ENCODE data around the gene RNF113B.

Gene RNF113B

DNA sequence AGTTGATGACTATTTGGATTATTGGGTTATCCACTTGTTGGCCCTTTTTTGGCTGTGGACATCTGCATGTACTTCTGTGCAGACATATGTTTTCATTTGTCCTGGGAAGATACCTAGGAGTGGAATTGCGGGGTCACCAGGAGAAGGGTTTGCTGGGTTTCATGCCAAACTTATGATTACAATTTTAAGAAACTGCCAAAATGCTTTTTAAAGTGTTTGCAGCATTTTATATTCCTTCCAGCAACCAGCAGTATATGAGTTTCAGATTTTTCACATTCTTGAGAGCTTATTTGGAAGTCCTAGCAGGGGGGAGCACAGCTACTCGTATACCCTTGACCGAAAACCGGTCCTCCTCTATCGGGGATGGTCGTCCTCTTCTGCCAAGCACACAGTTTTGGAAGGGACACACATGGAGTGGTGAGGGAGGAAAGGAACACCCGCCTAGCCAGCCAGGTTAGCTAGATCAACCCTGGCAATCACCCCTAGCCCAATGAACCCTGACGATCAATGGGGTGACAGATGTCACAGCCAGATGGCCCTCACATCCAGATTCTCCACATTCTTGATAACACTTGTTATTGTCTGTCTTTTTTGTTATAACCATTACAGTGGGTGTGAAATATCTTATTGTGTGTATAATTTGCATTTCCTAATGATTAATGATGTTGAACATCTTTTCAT is 26.7 kb upstream of the RNF113B start:
- DNase-seq: no peak

DNA sequence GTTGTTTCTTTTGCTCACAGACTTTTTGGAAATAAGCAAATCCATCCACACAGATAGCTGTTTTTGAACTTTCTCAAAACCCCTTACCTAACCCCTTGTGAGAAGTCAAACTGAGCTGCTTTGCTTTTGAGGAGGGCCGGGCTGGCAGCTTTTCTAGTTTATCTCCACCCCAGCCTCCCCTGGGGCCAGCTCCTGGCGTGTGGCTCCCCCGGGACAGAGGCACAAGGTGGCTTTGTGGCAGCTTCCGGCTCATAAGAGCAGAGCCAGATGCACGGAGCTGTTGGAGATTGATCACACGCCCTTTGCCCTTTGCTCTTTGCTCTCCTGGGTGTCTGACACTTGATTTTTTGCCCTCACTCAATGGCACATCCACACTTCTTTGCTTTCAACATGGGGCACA is 24.9 kb upstream of the RNF113B start:
- no peak for DNase-seq

DNA sequence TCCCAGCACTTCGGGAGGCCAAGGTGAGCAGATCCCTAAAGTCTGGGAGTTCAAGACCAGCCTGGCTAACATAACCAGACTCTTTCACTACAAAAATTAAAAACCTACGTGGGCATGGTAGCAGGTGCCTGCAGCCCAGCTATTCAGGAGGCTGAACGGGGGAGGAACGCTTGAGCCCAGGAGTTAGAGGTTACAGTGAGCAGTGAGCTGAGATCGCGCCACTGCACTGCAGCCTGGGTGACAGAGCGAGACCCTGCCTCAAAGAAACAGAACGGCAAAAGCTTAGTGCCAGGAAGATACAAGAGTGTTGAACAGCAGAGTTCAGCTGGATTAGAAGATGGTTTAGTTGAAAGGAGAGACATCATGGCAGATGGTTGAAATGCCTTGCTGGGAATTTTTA is 24.1 kb upstream of the RNF113B start:
- no peak for DNase-seq

DNA sequence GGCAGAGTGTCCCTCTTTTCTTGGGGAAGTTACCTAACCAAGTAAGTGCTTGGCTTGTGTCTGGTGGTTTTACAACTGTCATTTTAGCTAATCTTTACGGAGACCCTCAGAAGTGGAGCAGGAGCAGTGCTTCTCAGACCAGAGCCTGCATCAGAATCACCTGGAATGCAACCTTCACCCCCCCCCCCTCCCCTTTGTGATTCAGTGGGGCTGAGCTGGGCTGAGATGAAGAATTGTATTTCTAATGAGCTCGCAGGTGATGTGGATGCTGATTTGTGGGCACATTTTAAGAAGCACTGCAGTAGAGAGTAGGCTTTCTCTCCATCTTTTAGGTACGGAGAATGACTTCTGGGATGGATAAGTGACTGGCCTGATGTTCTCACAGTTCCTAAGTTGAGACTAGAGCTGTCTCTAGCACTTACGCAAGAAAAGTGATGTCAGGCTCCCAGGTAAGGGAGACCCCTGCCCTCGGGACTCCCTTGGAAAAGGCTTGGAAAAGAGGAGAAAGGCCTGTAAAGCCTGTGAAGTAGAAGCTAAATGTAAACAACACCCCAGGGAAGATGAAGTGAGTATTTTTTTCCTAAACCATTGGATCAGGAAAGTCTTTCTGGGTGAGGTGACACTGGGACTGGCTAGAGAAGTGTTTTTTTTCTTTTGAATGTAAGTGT is 23.3 kb upstream of the RNF113B start:
- DNase-seq: no peak

DNA sequence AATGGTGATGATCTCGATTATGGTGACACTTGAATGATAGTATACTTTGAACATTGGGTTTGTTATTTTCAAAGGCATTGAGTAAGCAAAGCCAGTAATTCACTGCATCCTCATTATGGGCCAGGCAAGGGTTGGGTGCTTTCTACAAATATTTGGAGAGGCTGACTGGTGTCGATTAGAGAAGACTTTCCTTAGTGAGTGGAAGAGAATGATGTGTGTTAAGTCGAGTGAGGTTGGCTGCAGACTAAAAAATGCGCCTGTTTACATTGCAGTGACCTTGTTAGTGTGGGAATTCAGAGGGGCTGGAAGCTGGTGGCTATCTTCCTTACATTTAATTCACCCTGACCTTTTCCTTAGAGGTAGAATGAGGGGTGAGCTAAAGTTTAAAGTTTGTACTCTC is 22.4 kb upstream of the RNF113B start:
- DNase-seq: no peak

DNA sequence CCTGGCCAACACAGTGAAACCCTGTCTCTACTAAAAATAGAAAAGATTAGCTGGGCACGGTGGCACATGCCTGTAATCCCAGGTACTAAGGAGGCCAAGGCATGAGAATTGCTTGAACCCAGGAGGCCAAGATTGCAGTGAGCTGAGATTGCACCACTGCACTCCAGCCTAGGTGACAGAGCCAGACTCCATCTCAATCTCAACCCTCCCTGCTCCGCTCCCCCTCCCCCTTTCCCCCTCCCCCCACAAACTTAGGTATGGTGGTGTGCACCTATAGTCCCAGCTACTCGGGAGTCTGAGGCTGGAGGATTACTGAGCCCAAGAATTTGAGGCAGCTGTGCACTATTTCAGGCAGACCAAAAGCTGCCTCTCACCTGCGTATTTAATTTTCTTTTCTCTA is 21.6 kb upstream of the RNF113B start:
- DNase-seq: no peak

DNA sequence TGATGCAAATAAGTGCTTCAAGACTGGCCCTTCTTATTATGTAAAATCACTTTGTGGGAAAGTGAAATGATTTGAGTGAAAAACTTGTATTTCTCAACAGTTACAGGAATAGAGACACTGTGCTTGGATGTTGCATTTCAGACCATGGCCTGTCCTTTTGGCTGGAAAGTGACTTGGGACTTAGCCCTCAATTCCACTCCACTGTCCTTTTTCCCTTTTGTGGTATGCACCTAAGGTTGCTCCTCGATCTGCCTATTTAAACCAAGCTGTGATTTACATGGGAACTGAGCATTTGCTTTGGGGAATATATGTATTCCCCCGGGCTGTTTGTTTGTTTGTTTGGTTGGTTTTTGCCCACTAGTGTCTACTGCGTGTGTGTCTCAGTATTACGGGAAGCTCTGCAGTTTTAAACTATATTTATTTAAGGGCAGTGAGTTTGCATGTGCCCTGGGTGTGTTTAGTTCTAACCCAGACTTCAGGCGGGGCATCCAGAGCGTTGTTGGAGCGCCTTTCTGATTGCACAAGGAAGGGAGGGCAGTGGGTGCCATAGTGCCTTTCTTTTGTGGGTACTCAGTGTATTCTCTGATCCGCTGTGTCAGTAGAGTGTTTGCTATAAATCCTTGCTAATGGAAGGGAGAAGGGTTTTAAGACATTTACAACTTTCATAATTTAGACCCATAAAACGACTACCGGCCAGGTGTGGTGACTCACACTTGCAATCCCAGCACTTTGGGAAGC is 18.2 kb upstream of the RNF113B start:
- no peak for DNase-seq

DNA sequence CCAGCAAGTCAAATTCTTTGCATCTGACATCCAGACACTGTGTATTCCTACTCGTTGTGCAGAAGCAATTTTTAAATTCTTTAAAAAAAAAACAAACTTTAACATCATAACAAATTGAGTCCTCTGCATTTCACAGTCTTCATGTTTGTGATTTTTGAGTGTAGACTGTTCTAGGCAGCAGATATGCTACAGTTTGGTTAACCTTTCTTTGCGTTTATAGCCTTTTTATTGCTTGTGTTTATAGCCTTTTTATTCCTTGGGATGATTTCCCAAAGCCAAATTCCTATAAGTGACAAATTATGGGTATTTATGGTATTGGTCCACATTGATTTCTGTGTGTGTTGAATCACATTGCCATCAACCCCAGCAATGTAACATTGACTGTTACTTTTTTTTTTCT is 14.9 kb upstream of the RNF113B start:
- no peak for DNase-seq

DNA sequence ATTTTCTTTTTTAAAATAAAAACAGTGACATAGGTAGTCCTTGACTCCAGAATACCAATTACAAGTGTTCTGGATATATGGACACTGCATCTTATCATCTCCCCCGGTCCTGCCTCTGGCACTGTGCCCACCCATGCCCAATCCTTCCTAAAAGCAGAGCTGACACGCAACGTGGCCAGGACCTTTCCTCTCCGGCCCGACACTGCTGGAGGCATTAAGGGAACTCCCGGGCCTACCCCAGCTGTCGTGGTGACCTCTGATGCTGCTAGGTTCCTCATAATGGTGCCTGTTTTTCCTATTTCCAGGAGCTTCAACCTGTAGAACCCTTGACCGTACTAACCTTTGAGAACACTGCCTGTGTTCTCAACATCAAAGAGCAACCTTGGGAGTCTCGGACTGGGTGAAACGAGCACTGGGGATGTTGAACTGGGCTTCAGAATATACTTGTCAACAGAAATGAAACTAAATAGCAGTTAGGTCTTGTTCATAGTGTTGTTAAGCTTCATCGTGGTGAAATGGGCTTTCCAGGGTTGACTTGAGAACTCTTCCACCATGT is 13.9 kb upstream of the RNF113B start:
- DNase-seq: no peak

DNA sequence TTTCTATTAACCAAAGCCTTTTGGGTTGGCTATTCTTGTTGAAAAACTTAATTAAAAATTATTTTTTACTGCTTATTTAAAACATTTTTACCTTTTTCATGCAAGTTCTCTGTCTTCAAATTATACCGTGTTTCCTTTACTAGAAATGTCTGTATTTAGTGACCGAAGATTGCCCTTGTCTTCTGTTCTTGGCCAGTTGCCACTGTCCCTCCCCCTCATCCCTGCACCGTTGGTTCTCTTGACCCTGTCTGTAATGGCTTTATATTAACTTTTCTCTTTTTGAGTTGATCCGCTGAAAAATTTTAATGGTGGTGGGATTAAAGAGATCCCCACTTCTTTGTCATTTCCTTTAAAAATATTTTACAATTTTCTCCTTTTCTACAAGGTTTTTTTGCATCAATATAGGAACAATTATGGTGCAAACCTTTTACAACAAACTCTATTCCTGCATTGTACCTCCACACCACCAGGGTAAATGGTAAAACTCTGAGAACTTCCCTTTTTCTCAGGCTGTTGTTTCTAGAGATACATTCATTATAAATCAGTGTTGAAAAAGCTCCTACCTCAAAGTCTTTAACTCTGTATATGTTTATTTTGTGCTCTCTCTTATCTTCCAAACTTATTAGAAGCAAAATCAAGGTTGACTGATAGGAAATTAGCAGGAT is 12.9 kb upstream of the RNF113B start:
- DNase-seq: no peak

DNA sequence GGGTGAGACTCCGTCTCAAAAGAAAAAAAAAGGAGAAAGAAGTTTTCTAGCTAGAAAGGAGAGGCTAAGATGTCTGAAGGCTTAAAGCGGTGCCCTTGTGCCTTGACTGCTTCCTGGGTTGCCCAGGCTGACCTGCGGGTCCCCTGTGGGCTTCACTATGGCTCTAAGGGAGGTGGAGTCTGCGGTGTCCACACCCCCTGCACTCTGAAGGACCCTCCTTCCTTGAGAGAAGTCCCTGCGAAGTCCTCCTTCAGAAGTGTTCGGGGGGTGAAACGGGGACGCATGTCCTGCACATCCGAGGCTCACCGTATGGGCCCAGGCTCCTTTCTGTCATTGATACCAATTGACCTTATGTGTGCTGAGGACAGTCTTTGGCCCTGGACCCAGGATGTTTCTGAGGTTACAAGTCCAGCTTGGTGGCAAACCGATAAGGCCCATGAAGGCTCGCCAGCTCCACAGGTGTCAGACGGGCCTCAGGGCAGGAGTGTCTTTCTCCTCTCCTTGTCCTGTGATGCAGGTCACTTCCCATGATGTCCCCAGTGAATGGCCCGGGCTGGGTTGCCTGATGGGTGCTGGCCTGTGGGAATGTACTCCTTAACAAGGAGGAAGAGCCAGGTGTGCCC is 11.6 kb upstream of the RNF113B start:
- DNase-seq: no peak

DNA sequence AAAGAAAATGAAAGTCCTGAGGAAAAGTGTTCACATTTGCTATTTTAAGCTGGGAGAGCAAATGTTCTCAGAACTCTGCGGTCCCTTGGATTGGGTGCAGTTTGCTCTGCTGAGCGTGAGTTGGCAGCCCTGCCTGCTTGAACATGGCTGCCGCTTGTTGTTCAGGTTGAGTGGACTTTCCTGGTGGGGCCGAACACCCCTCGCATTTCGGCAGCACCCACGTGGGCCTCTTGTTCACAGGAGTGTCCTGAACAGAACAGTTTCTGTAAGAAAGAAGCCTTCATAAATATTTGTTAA is 10.8 kb upstream of the RNF113B start:
- no peak for DNase-seq

DNA sequence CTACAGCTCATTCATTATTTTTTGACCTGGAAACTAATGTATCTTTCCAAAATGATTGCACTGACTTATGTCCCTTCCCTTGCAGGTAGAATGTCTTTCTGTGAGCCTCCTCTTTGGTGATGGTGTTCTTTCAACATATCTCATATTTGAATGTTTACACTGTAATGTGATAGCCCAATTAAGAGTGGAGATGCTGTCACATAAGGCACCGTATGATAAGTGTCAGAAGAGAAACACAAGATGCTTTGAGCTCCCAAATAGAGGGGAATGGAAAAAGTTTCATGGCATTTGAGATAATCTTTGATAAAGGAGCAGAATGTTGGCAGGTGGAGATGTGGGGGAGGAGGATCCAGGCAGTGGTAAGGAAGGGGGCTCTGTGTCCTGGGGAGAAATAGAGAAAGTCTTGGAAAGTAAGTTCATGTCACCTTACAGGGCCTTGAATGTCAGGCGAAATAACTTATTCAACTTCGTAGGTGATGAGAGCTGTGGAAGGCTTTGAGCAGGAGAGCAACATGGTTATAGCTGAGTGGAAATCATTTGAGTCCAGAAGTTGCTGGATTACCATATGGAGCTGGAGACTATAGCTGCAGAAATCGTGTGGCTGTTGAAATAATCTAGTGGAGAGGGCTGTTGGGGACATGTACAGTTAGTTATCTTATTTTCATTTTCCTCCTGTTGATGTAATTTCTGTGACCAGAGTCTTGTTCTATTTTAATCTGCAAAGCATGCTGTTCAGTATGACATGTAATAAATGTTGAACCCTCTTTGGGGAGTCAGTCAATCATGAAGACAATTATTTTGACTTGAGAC is 10.3 kb upstream of the RNF113B start:
- DNase-seq: no peak

DNA sequence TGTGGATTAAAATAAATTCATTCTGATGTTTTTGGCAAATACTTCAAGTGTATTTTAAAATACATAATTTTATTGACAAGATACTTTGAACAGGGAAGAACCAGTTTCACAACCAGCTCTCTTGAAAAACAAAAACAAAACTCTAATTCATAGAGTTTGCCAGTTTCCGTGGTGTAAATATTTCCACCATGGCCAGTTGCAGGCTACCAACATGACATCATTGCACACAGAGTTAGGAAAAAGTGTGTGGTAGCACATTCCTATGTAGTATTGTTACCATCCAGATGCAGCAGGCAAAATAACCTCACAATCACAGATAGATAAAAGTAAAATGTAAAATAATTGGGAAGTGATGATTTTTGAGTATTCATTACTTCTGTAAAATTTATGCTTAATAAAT is 7.7 kb upstream of the RNF113B start:
- DNase-seq: no peak

DNA sequence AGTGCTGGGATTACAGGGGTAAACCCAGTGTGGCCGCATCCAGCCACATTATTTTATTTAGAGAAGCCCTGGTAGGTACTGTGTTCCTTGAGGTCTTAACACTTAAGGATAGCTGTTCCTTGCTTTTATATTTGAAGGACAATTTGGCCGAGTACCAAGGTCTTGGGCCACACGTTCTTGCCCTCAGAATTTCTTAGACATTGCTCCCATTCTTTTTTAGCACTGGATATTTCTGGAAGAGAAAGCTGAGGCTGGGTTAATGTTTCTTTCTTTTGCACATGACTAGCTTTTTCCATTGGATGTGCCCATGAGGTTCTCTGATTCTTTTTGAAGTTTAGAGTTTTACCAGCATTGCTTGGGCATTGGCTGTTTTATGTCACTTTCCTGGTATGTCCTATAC is 5.5 kb upstream of the RNF113B start:
- DNase-seq: no peak

DNA sequence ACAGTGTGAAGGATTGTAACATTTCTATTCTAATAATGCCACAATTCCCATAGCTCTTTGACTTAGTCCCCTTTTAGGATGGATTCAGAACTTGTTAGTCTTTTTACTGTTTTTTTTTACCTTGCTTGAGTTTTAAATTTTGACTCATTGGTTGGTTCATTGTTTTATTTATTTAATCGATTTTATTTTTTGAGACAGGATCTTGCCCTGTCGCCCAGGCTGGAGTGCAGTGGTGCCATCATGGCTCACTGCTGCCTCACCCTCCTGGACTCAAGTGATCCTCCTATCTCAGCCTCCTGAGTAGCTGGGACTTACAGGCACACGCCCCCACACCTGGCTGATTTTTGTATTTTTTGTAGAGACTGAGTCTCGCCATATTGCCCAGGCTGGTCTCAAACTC is 5.1 kb upstream of the RNF113B start:
- DNase-seq: no peak

DNA sequence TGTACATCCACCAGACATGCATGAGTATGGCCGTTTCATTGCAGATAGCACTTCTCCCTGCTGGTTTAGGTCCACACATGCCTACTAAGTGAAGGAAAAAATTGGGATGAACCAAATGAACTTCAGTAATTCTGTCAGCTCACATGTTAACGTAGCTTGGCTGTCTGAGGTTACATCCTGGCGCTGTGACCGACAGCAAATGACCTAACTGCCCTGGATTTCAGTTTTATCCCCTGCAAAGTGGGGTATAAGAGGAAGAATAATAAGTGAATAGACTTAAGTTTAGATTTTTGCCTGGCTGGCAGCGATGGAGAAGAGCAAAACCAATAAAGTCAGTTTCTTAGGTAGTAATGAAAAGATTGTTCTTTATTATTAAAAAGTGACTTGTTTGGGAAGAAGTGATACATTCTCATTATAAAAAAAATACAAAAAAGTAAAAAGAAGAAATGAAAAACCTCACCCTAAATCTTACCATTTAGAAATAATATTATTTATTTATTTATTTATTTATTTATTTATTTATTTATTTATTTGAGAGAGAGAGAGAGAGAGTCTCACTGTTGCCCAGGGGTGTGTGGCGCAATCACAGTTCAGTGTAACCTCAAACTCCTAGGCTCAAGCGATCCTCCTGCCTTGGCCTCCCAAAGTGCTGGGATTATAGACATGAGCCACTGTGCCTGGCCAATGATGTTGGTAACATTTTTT is 4.2 kb upstream of the RNF113B start:
- no peak for DNase-seq

DNA sequence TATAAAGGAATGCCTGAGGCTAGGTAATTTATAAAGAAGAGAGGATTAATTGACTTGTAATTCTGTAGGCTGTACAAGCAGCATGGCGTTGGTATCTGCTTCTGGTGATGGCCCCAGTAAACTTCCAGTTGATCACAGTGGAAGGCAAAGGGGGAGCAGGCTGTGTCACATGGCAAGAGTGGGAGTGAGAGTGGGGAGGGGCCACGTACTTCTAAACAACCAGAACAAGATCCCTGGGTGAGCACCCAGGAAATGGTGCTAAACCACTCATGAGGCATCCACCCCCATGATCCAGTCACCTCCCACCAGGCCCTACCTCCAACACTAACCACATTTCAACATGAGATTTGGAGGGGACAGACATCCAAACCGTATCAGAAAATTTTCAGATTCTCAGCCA is 3.0 kb upstream of the RNF113B start:
- DNase-seq: no peak

DNA sequence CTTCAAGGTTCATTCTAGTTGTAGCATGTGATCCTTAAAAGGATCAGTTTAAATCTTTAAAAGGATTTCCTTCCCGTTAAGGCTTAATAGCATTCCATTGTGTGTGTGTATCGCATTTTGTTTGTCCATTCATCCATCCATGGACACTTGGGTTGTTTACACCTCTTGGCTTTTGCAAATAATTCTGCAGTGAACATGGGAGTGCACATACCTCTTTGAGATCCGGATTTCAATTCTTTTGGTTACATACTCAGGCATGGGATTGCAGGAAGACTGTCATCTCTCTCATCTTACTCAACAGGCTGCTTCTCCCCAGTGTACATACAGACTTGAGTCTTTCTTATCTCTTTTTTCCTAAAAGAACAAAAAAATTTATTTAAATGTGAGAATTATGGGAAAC is 1.2 kb downstream of the RNF113B start:
- no peak for DNase-seq

DNA sequence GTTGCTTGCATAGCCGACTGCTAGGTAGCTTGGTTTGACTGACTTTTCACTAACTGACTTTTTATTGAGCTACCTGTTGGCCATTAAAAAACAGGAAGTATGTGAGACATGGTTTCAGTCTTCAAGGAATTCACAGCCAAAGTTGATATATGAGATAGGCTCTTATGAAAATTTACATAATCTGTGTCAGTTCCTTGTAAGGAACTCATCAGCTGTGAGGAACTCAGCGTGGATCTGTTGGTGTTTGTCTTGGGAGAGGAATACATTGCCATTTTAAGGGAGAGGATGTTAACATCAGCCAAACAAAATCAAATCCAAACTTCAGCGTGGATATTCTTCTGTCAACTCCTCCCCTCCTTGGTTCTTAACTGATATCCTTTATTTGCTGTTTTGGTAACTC is 2.0 kb downstream of the RNF113B start:
- DNase-seq: no peak

DNA sequence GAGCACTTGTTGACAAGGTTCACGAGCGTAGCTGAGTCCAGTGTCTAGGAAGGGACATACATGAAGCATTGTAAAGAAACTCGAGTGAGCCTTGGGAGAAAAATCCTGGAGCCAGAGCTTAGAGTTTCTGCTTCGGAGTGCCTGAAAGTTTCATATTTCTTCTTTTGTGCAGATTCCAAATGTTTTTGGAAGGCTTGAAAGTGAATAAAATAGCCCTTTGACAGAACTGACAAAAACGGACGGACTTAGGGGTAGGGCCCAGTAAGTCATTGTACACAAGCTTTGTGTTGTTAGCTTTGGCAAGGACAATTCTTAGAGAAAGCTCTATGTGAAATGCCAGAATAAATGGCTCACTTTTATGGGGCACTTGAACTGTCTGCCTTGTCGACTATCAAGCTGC is 2.8 kb downstream of the RNF113B start:
- DNase-seq: no peak
